LNCaP clone FGC (cell line): ENCODE results near the gene MLLT1.

Experiments
- DNase-seq: peaks from one replicate; pipeline ENCODE4 v3.0.0-alpha.2; 2011; ENCODE audit warnings: low read depth
- H3K4me3 ChIP-seq: 2 replicates; pipeline ENCODE4 v1.5.1; 2011; ENCODE audit warnings: mild to moderate bottlenecking, low read depth, low read length, control low read depth
- CTCF ChIP-seq: IDR thresholded peaks from 2 replicates; pipeline ENCODE4 v1.5.1; 2012; ENCODE audit warnings: mild to moderate bottlenecking; ENCODE audit not compliant: control insufficient read depth, insufficient read depth; ENCODE audit errors: extremely low read depth

The MLLT1 gene

DNA sequence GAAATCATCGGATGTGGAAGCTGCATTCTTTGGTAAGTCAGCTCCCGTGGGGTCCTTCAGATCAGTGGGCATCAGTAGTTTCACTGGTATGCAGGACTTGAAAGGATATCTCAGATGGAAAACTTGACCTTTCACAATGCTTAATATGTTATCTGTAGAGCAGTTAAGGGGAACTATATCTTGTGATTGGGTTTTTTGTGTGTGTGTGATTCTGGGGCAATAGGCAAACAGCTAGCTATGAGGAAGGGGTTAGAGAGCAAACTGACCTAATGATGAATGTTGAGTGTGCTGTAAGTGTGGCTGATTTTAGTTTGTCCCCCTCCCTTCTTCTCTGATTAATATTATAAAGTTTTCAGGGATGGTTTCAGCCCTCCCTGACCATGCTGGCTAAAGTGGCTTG lies 91.0 kb downstream of the MLLT1 start:
- DNase-seq = no peak
- TF ChIP-seq CTCF = no peak
- H3K4me3 ChIP-seq = no peak overlapping the region

GRCh38 chr19:6187374-6187773 lies 92.4 kb downstream of the MLLT1 start:
- no peak for DNase-seq
- no peak for TF ChIP-seq CTCF
- H3K4me3 ChIP-seq = no peak overlapping the region

- H3K4me3 ChIP-seq = no peak overlapping the region
- DNase-seq = no peak
- TF ChIP-seq CTCF = no peak
These were observed 93.6 kb downstream of the MLLT1 start for GRCh38 chr19:6185835-6186834.

GRCh38 chr19:6185093-6185834 lies 94.5 kb downstream of the MLLT1 start:
- DNase-seq = no peak
- no peak overlapping the region for H3K4me3 ChIP-seq
- no peak for TF ChIP-seq CTCF

DNA sequence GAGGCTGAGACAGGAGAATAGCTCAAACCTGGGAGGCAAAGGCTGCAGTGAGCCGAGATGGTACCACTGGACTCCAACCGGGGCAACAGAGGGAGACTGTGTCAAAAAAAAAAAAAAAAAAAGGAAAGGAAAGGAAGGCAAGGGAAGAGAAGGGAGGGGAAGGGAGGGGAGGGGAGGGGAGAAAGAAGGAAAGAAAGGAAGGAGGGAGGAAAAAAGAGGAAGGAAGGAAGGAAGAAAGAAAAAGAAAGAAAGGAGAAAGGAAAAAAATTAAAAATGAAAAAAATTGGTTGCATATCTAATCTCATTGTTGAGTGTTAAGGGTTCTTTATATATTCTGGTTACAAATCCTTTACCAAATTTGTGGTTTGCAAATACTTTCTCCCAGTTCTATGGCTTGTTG lies 98.7 kb downstream of the MLLT1 start:
- H3K4me3 ChIP-seq = no peak overlapping the region
- no peak for DNase-seq
- no peak for TF ChIP-seq CTCF

DNA sequence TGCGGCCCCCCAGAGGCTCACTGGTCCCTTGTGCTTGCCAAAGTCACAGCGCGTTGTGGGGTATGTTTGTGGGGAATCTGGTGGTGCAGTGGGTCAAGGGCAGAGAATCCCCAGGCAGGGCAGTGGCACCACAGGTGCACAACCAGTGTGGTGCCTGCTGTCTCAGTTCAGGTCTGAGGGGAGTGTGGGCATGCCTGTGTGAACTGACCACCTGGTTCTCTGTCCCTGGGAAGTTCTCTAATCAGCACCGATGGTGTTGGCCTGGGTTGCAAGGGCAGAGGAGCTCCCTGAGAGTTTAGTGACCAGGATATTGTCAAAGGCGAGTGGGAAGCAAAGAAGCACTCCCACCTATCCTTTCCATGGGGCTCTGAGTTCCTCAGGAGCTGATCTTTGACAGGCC lies 106.6 kb downstream of the MLLT1 start:
- H3K4me3 ChIP-seq = no peak overlapping the region
- TF ChIP-seq CTCF = no peak
- DNase-seq = no peak
